GM04504 (cell line): Measurements from ENCODE around the gene PSMB5.

Experiments
- DNase-seq: peaks from one replicate; pipeline ENCODE4 v3.0.0-alpha.2; 2012; ENCODE audit warnings: low read depth

PSMB5 gene

DNA sequence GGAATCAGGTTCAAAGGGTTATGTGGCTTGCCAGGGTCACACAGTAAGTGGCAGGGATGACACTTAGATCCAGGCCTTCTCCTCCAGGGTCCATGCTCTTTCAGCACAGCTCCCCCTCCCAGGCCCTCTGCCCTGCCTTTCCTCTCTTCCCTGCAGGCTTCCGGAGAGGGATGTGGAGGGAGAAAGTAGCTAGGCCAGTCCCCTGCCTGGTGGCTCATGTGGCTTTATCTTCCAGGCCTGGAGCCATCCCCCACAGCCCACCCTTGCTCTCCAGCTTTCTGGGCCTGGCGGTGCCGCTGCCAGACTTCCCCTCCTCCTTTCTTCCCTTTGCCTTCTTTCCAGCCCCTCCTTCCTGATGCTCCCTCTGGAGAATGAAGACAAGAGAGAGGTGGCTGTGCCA, 9.1 kb upstream of the PSMB5 start:
- DNase-seq = no peak

DNA sequence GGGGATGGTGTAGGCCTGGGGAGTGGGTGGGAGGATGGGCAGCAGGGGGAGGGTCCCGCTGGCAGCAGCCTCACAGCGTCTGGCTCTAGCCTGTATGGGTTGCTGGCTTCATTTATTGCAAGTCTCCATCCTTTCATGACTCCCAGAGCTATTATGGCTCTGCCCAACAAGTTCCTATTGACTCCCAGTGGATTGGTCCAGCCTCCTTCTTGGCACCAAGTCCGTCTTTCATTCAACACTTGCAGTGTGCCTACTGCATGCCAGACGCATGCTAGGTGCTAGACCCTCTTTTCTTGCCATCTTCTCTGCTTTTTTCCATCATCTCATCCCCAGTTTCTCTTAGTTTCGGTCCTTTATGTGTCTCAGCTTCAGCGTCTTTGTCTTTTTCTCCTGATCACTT, 8.4 kb upstream of the PSMB5 start:
- no peak for DNase-seq

GRCh38 chr14:23042162-23042965, 7.7 kb upstream of the PSMB5 start, which contains the start of gene PSMB11:
TSS of gene PSMB11 (plus strand) at chr14:23042212. CDS start at chr14:23042226, 14 bp downstream.
- DNase-seq = no peak

GRCh38 chr14:23041729-23042128, 7.0 kb upstream of the PSMB5 start:
- DNase-seq = no peak

DNA sequence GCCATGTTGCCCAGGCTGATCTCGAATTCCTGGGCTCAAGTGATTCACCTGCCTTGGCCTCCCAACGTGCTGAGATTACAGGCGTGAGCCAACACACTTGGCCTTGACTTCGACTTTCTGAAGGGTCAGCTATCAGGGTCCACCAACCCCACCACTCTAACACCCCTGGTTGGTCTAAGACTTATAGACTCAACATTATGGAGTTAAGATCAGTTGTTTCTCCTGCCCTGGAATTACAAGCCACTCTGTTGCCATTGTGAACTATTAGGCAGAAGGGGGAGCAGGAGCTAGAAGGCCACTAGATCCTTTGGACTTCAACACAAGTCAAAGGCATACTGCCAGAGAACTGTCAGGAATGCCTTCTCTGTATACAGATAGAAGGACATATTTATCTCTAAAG, 5.4 kb upstream of the PSMB5 start:
- DNase-seq = no peak

GRCh38 chr14:23035303-23036144, 824 bp upstream of the PSMB5 start:
- DNase-seq = no peak

- no peak for DNase-seq
Observed at GRCh38 chr14:23033801-23034497, 751 bp downstream of the PSMB5 start.

GRCh38 chr14:23033251-23033727, 1.4 kb downstream of the PSMB5 start:
- no peak for DNase-seq

- no peak for DNase-seq
Observed at GRCh38 chr14:23030936-23031335, 3.8 kb downstream of the PSMB5 start.

GRCh38 chr14:23028799-23029198, 5.9 kb downstream of the PSMB5 start:
- DNase-seq = no peak

- DNase-seq = no peak
Observed at GRCh38 chr14:23025151-23025814, 9.4 kb downstream of the PSMB5 start.

DNA sequence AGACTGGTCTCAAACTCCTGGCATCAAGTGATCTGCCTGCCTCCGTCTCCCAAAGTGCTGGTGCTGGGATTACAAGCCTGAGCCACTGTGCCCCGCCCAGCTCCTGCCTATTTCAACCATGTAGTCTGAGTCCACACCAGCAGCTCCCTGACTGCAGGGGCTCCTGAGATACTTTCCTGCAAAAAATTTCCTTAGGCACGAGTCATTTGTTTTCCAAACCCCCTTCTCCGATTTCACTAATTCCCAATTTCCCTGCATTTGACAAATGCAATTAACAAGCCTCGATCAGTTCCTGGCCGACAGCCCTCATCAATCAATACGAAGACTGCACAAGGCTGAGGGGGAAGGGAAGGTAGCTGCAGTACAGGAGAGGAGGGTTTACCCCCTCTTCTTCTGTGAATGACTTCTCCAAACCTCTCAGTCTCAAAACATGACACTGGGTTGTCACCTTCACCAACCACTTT, 10.1 kb downstream of the PSMB5 start:
- no peak for DNase-seq

DNA sequence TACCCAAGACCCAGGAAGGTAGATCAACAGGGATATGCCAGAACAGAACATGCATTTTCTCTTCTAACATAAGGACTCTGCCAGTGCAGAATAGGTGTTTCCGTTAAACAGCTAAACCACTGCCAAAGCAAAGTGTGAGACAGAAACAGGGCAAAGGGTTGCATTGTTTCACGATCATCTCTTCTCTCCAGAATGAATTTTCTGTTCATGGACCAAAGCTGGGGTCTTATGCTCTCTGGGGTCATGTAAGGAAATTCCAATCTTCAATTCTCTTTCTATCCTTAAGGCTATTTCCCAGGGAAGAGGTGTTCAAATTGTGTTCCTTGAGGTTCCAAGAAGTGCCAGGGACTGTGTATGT, 10.9 kb downstream of the PSMB5 start:
- no peak for DNase-seq

GRCh38 chr14:23023022-23023794, 11.5 kb downstream of the PSMB5 start:
- DNase-seq = no peak

DNA sequence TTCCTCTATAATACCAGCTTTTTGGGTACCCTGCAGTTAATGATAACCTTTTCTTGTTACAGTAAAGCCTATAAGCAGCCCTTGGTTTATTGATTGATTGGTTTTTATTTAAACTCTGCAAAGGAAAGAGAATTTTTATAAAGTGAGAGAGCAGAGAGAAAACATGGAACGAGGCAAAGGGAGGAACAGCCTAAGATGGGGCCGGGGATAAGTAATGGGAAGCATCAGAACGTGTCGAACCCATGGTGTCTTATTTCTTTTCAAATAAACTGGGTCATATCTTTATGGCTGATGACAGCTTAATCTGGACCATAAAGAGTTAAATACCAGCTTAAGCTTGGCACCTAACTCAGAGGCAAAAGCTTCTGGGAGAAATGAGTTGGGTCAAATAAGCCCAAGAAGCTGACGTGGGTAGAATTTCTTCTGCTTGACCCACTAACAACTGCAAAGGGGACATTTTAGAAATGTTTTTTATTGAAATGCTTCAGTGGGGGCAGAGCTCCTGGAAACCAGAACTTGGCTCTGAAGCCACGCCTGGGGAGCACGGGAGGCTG, 12.7 kb downstream of the PSMB5 start:
- DNase-seq = no peak

- DNase-seq = no peak
Observed at GRCh38 chr14:23021434-23021833, 13.3 kb downstream of the PSMB5 start.

DNA sequence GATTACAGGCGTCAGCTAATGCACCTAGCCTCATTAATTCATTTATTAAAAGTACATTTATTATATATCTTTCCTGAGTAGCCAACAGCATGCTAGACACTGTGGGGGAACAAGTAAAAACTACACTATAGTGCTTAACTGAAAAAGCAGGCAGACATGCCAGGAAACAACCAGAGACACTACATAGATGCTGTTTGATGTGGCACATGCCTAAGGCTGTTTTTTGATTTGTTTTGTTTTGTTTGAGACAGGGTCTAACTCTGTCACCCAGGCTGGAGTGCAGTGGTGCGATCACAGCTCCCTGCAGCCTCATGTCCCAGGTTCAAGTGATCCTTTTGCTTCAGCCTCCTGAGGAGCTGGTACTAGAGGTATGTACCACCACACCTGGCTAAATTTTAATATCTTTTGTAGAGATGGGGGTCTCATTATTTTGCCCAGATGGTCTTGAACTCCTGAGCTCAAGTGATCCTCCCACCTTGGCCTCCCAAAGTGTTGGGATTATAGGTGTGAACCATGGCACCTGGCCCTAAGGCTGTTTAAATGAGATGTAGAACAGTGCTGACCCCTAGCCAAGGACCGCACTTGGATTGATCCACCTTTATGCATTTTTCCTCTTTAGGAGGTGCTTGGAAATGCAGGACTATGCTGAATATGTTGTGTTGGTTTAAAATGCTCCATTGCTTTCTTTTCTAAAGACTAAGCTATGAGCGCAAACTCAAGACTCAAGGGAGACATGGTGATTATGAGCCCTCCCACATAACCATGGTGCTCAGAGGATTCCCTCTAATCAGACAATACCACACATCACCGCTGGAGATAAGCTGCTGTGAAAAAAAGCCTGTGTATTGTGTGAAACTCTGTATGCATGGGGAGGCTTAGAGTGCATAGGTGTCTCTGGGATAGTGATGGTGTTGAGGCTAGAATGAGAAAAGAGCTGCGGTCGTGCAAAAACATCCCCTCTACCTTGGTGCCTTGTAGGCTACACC, 14.3 kb downstream of the PSMB5 start:
- no peak for DNase-seq

DNA sequence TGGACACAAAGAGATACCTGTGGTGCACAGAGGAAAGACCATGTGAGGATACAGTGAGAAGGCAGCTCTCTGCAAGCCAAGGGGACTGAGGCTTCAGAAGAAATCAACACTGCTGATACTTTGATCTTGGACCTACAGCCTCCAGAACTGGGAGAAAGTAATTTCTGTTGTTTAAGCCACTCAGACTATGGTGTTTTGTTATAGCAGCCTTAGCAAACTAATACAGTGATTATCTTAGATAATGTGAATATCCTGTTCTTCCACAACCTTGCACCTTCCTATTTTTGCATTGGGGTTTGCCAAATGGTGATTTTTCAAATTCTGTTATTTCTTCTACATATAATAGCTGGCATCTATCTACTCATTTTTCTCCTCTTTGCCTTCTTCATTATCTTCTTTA, 16.6 kb downstream of the PSMB5 start:
- DNase-seq = no peak

DNA sequence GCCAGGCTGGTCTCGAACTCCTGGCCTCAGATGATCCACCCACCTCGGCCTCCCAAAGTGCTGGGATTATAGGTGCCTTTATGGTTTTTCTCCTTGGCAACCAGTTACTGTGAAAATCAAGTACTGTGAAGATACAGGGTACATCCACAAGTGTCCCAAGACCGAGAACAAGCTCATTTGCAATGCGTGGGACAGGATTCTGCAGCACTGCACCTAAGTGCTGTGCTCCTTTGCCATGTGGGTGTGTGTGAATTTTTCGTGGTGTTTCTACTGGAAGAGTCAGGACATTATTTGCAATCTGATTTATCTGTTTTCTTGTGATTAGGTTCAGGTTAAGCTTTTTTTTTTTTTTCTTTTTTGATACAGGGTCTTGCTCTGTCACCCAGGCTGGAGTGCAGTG, 17.6 kb downstream of the PSMB5 start:
- DNase-seq = no peak

- no peak for DNase-seq
Observed at GRCh38 chr14:23015618-23016017, 19.1 kb downstream of the PSMB5 start.
